ENCODE results near the gene PITPNB. TPM values are rescaled to one million over a fixed set of nuclear protein-coding genes. Genes with fewer than 3 reads are reported as not detected.
A peak's percentile ranks its signal among the peaks of the same experiment; 100 is the strongest.

Gene PITPNB
- total RNA-seq, 1 experiment from 2014 or later: 23.8 TPM

DNA sequence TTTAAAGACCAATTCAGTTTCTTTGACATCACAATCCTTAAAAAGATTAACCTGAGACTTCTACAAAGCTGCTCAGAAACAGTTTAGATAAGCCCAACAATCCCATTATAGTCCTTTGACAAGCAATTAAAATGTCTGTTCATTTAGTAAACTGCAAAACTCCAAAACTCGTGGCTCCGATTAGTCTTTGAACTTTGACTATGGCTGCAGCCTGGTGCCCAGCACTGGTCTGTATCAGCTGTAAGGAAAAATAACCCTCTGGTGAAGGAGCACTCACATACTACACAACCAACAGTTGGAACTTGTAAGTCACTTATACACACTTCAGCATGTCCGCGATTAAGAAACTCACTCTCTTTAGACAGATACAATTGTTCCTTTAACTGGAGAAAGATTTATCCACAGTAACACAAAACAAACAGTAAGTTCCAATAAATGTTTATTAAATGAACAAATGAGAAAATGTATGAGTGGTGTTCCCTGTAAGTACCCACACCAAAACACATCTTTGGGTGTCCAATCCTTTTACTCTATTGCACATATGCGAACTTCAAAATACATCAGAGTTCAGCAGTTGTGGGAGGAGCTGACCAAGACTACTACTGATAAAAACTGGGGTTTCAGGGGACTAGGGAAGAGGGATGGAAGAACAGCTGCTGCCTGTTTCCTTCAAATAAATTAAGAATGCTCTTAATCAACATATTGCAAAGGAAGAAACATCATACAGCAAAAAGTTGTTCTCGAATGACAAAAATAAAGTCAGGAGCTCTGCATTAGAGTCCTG lies 36.4 kb downstream of the PITPNB start:
- H3K4me3 ChIP-seq (ENCODE audit: low read length): no peak overlapping the region
- peaks cover 15% of the 10 kb centered on the region; the same call in 1 of the 2 replicates for H4K20me1 ChIP-seq (ENCODE audit: insufficient read depth, low read depth, low read length)
- no peaks in the 10 kb centered on the region for H3K9me2 ChIP-seq (replicated peaks; ENCODE audit: insufficient read depth, low read length)
- DNase-seq: no peak
- H3K4me1 ChIP-seq (ENCODE audit: low read length): peaks cover 51% of the 10 kb centered on the region
- H3K9ac ChIP-seq (ENCODE audit: low read length): no peak overlapping the region
- H3K79me2 ChIP-seq (ENCODE audit: low read length): peaks cover 61% of the 10 kb centered on the region
- no peaks in the 10 kb centered on the region for H3K9me3 ChIP-seq (ENCODE audit: low read length)
- H2AFZ ChIP-seq (ENCODE audit: low read length): no peak overlapping the region
- H3K36me3 ChIP-seq (ENCODE audit: insufficient read depth, low read length): peaks cover 16% of the 10 kb centered on the region
- H3K27ac ChIP-seq (ENCODE audit: low read length): no peak overlapping the region
- no peaks in the 10 kb centered on the region for H3K27me3 ChIP-seq (ENCODE audit: low read length)
- H3K4me2 ChIP-seq (ENCODE audit: low read depth, low read length, poor library complexity, severe bottlenecking): no peak overlapping the region

DNA sequence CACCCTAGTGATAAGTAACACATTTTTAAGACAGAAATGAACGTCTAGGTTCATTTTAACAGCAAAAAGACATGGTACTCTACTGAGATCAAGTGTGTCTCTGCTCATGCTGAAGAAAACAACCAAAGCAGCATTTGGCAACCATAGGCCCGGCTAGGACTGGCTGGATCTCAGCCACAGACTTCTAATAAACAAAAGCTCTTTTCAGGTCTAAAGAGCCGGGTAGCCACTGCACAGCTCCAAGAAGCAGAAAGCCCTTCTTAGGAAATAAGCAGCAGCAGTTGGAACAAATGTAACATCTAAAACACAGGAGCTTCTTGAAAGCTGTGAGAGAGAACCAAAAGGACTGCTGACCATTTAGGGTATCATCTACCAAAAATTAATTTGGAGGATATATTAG lies 37.6 kb downstream of the PITPNB start:
- H3K27ac ChIP-seq (ENCODE audit: low read length): no peak overlapping the region
- H4K20me1 ChIP-seq (ENCODE audit: insufficient read depth, low read depth, low read length): peaks cover 7% of the 10 kb centered on the region; the same call in 1 of the 2 replicates
- H3K4me1 ChIP-seq (ENCODE audit: low read length): peaks cover 54% of the 10 kb centered on the region
- H3K4me2 ChIP-seq (ENCODE audit: low read depth, low read length, poor library complexity, severe bottlenecking): no peak overlapping the region
- no peak for DNase-seq
- H2AFZ ChIP-seq (ENCODE audit: low read length): no peak overlapping the region
- no peaks in the 10 kb centered on the region for H3K9me3 ChIP-seq (ENCODE audit: low read length)
- H3K9me2 ChIP-seq (replicated peaks; ENCODE audit: insufficient read depth, low read length): no peaks in the 10 kb centered on the region
- peaks cover 71% of the 10 kb centered on the region for H3K79me2 ChIP-seq (ENCODE audit: low read length)
- peaks cover 21% of the 10 kb centered on the region for H3K36me3 ChIP-seq (ENCODE audit: insufficient read depth, low read length)
- no peak overlapping the region for H3K4me3 ChIP-seq (ENCODE audit: low read length)
- H3K9ac ChIP-seq (ENCODE audit: low read length): no peak overlapping the region
- no peaks in the 10 kb centered on the region for H3K27me3 ChIP-seq (ENCODE audit: low read length)

GRCh38 chr22:27880778-27881394 lies 38.2 kb downstream of the PITPNB start:
- Histone ChIP-seq H3K36me3 (ENCODE audit: insufficient read depth, low read length) (peaks cover 17% of the 10 kb centered on the region), H3K4me2 (ENCODE audit: low read depth, low read length, poor library complexity, severe bottlenecking) (no peak overlapping the region), H4K20me1 (ENCODE audit: insufficient read depth, low read depth, low read length) (peaks cover 2% of the 10 kb centered on the region; the same call in 1 of the 2 replicates), H3K4me1 (ENCODE audit: low read length) (peaks cover 48% of the 10 kb centered on the region), H3K9me2 (replicated peaks; ENCODE audit: insufficient read depth, low read length) (no peaks in the 10 kb centered on the region), H3K9ac (ENCODE audit: low read length) (no peak overlapping the region), H3K27ac (ENCODE audit: low read length) (no peak overlapping the region), H3K4me3 (ENCODE audit: low read length) (no peak overlapping the region), H2AFZ (ENCODE audit: low read length) (no peak overlapping the region), H3K79me2 (ENCODE audit: low read length) (peaks cover 71% of the 10 kb centered on the region), H3K27me3 (ENCODE audit: low read length) (no peaks in the 10 kb centered on the region), H3K9me3 (ENCODE audit: low read length) (no peaks in the 10 kb centered on the region)
- peak; percentile 83 for DNase-seq

DNA sequence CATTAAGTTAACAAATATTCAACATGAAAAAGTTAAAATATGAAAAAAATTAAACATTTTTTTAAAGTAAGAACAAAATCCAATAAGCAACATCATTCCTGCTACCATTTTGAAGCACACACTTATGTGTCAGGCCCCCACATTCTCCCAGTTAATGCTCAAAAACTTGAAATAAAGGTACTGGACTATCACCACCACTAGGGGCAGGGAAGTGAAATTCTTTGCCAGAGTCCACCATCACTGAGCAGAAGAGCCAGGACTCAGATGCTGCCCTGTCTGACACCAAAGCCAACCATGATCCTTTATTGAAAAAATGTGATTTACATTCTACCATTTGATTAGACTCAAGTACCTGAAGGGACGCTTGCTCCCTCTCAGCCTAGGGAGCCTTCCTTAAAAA lies 39.1 kb downstream of the PITPNB start:
- no peak overlapping the region for H3K27ac ChIP-seq (ENCODE audit: low read length)
- no peak overlapping the region for H2AFZ ChIP-seq (ENCODE audit: low read length)
- no peaks in the 10 kb centered on the region for H3K9me2 ChIP-seq (replicated peaks; ENCODE audit: insufficient read depth, low read length)
- no peaks in the 10 kb centered on the region for H4K20me1 ChIP-seq (ENCODE audit: insufficient read depth, low read depth, low read length)
- H3K36me3 ChIP-seq (ENCODE audit: insufficient read depth, low read length): peaks cover 14% of the 10 kb centered on the region
- H3K4me2 ChIP-seq (ENCODE audit: low read depth, low read length, poor library complexity, severe bottlenecking): no peak overlapping the region
- no peaks in the 10 kb centered on the region for H3K27me3 ChIP-seq (ENCODE audit: low read length)
- no peaks in the 10 kb centered on the region for H3K9me3 ChIP-seq (ENCODE audit: low read length)
- H3K4me1 ChIP-seq (ENCODE audit: low read length): peaks cover 40% of the 10 kb centered on the region
- no peak overlapping the region for H3K4me3 ChIP-seq (ENCODE audit: low read length)
- peak; percentile 77 for DNase-seq
- peaks cover 74% of the 10 kb centered on the region for H3K79me2 ChIP-seq (ENCODE audit: low read length)
- no peak overlapping the region for H3K9ac ChIP-seq (ENCODE audit: low read length)

DNA sequence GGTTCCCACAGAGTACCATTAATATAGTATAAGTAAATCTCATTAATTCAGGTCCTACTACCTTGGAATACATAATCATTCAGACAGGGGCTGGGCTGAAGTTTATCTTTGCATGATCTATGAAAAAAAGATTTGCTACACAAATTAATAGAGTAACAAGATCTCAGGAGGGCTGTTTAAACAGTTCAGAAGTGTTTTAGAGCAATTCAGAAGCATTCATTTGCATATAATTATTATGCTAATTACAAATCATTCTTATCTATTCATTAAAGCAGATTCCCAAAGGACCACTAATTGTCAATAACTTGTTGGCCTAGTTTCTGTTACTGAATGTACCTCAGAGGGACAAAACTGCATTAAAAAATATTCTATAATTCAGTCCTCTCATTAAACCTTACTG lies 40.5 kb downstream of the PITPNB start:
- no peak overlapping the region for H3K9ac ChIP-seq (ENCODE audit: low read length)
- H3K9me3 ChIP-seq (ENCODE audit: low read length): no peaks in the 10 kb centered on the region
- peaks cover 19% of the 10 kb centered on the region; the same call in 1 of the 2 replicates for H3K36me3 ChIP-seq (ENCODE audit: insufficient read depth, low read length)
- H2AFZ ChIP-seq (ENCODE audit: low read length): no peak overlapping the region
- H3K27me3 ChIP-seq (ENCODE audit: low read length): no peaks in the 10 kb centered on the region
- peaks cover 74% of the 10 kb centered on the region for H3K79me2 ChIP-seq (ENCODE audit: low read length)
- H3K4me2 ChIP-seq (ENCODE audit: low read depth, low read length, poor library complexity, severe bottlenecking): no peak overlapping the region
- no peaks in the 10 kb centered on the region for H3K9me2 ChIP-seq (replicated peaks; ENCODE audit: insufficient read depth, low read length)
- no peak overlapping the region for H3K27ac ChIP-seq (ENCODE audit: low read length)
- no peak overlapping the region for H3K4me3 ChIP-seq (ENCODE audit: low read length)
- DNase-seq: no peak
- no peaks in the 10 kb centered on the region for H4K20me1 ChIP-seq (ENCODE audit: insufficient read depth, low read depth, low read length)
- H3K4me1 ChIP-seq (ENCODE audit: low read length): peaks cover 26% of the 10 kb centered on the region

- Histone ChIP-seq H3K9me3 (ENCODE audit: low read length) (no peaks in the 10 kb centered on the region), H3K79me2 (ENCODE audit: low read length) (peaks cover 77% of the 10 kb centered on the region), H3K4me1 (ENCODE audit: low read length) (peaks cover 25% of the 10 kb centered on the region), H2AFZ (ENCODE audit: low read length) (no peak overlapping the region), H3K9me2 (replicated peaks; ENCODE audit: insufficient read depth, low read length) (no peaks in the 10 kb centered on the region), H3K4me2 (ENCODE audit: low read depth, low read length, poor library complexity, severe bottlenecking) (no peak overlapping the region), H3K9ac (ENCODE audit: low read length) (no peak overlapping the region), H3K4me3 (ENCODE audit: low read length) (no peak overlapping the region), H3K27me3 (ENCODE audit: low read length) (no peaks in the 10 kb centered on the region), H3K36me3 (ENCODE audit: insufficient read depth, low read length) (peaks cover 25% of the 10 kb centered on the region; the same call in 1 of the 2 replicates), H3K27ac (ENCODE audit: low read length) (no peak overlapping the region), H4K20me1 (ENCODE audit: insufficient read depth, low read depth, low read length) (no peaks in the 10 kb centered on the region)
- DNase-seq: no peak
Observed at GRCh38 chr22:27877501-27877900, 41.6 kb downstream of the PITPNB start.

DNA sequence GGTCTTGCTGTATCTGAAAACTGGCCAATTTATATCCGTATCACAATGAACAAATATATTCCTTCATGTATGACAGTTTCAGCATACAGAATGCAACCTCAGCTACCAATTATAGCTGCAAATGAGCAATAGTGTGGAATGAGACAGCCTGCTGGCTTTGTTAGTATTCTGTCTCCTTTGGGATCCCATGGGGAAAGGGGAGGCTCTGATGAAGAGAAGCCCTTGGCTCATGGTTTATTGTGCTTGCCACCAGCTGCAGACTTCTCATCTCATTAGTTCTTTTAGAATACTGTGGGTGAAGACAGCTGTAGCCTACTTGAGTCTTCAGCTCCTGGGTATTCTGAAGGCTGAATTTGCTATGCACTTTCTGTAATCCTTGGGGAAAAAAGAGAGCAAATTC lies 42.4 kb downstream of the PITPNB start:
- Histone ChIP-seq H3K4me1 (ENCODE audit: low read length) (peaks cover 25% of the 10 kb centered on the region), H3K27ac (ENCODE audit: low read length) (no peak overlapping the region), H3K4me3 (ENCODE audit: low read length) (no peak overlapping the region), H3K79me2 (ENCODE audit: low read length) (peaks cover 79% of the 10 kb centered on the region), H3K9me2 (replicated peaks; ENCODE audit: insufficient read depth, low read length) (no peaks in the 10 kb centered on the region), H3K4me2 (ENCODE audit: low read depth, low read length, poor library complexity, severe bottlenecking) (no peak overlapping the region), H3K9ac (ENCODE audit: low read length) (no peak overlapping the region), H3K27me3 (ENCODE audit: low read length) (no peaks in the 10 kb centered on the region), H3K9me3 (ENCODE audit: low read length) (no peaks in the 10 kb centered on the region), H4K20me1 (ENCODE audit: insufficient read depth, low read depth, low read length) (no peaks in the 10 kb centered on the region), H2AFZ (ENCODE audit: low read length) (no peak overlapping the region), H3K36me3 (ENCODE audit: insufficient read depth, low read length) (peaks cover 28% of the 10 kb centered on the region; the same call in 1 of the 2 replicates)
- no peak for DNase-seq

GRCh38 chr22:27875951-27876350 lies 43.1 kb downstream of the PITPNB start:
- H3K9me2 ChIP-seq (replicated peaks; ENCODE audit: insufficient read depth, low read length): no peaks in the 10 kb centered on the region
- no peak overlapping the region for H3K27ac ChIP-seq (ENCODE audit: low read length)
- H3K4me1 ChIP-seq (ENCODE audit: low read length): peaks cover 25% of the 10 kb centered on the region
- DNase-seq: no peak
- no peak overlapping the region for H3K9ac ChIP-seq (ENCODE audit: low read length)
- no peaks in the 10 kb centered on the region for H3K9me3 ChIP-seq (ENCODE audit: low read length)
- H3K4me3 ChIP-seq (ENCODE audit: low read length): no peak overlapping the region
- H3K27me3 ChIP-seq (ENCODE audit: low read length): no peaks in the 10 kb centered on the region
- H2AFZ ChIP-seq (ENCODE audit: low read length): no peak overlapping the region
- H3K36me3 ChIP-seq (ENCODE audit: insufficient read depth, low read length): peaks cover 33% of the 10 kb centered on the region; the same call in 1 of the 2 replicates
- H3K79me2 ChIP-seq (ENCODE audit: low read length): peaks cover 79% of the 10 kb centered on the region
- H4K20me1 ChIP-seq (ENCODE audit: insufficient read depth, low read depth, low read length): no peaks in the 10 kb centered on the region
- no peak overlapping the region for H3K4me2 ChIP-seq (ENCODE audit: low read depth, low read length, poor library complexity, severe bottlenecking)
